Mammary microvascular endothelial cell (primary cell): Measurements from ENCODE around the gene TNNT3. TPM values are rescaled to one million over a fixed set of nuclear protein-coding genes. Genes with fewer than 3 reads are reported as not detected.

Source experiments
- total RNA-seq: library from RNA; depleted of rRNA; stranded (reverse); fragments of >200 nt; gene quantifications from 2 replicates; pipeline ENCODE4 v1.2.3, GENCODE V29; 2015

TNNT3 gene
- not detected in 2 replicates for total RNA-seq

GRCh38 chr11:1919391-1920127, at the start of gene TNNT3:
TNNT3 (plus strand) TSS chr11:1919703; CDS start chr11:1922875, 3,172 bp downstream.

DNA sequence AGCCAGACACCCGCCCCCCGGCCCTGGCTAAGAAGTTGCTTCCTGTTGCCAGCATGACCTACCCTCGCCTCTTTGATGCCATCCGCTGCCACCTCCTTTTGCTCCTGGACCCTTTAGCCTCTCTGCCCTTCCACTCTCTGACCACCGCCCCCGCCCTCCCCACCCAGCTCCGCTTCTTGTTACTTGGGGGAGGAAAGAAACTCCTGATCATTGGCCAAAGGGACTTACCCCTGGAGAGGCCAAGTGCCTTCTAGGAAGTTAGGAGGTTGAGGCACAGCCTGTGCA, 27.7 kb upstream of the TNNT3 start, which contains the start of gene PRR33:
PRR33 (minus strand) TSS at position 65 of the 285 bp plus-strand sequence. CDS start 1,311 bp downstream, outside the sequence.

DNA sequence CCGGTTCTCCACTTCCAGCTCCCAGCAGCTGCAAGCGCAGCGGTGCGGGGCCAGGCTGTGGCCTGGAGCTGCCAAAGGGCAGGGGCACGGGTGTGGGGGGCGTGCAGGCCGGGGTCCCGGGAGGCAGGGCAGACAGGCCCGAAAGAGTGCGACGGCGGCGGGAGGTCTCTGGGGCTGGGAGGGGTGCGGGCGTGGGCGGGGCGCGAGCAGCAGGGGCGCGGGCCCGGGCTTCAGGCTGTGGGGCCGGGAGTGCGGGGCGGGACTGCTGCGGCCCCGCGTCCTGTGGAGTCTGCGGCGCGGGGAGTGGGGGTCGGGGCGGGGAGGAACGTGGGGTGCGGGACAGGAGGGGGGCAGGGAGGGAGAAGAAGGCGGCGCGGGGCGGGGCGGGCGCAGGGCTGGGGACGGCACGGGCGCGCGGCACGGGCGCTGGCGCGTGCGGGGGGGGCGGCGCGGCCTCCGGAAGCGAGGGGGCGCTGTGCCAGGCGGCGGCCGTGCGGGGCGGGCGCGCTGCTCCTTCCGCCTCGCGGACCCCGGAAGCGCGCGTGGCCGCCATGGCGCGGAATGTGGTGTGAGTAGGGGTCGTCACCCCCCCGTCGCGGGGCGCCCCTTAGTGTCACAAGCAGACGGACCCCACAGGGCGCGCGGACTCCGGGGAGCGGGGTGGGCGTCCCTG, 27.4 kb downstream of the TNNT3 start, which contains the start of gene MRPL23:
MRPL23 (plus strand) TSS at position 521 of the 673 bp plus-strand sequence; CDS start at position 552, 31 bp downstream.

Other genes starting within 250 kb of the TNNT3 start
- gene KRTAP5-6, start 222.5 kb upstream of the TNNT3 start, total RNA-seq, result not detected in 2 replicates
- gene IFITM10, start 169.1 kb upstream of the TNNT3 start, total RNA-seq, result 0.20 TPM in 2 replicates
- 329 and 379 TPM in 2 replicates for gene CTSD, start 155.8 kb upstream of the TNNT3 start, total RNA-seq
- gene SYT8, start 84.7 kb upstream of the TNNT3 start, total RNA-seq, result not detected in 2 replicates
- not detected in 2 replicates for gene TNNI2, start 80.7 kb upstream of the TNNT3 start, total RNA-seq
- 0.20 TPM in 1 of 2 replicates, not detected in the other for gene LSP1, start 66.6 kb upstream of the TNNT3 start, total RNA-seq
- not detected in 2 replicates for gene PRR33, start 27.8 kb upstream of the TNNT3 start, total RNA-seq
- gene MRPL23, start 27.6 kb downstream of the TNNT3 start, total RNA-seq, result 95.2 and 101 TPM in 2 replicates
- 6.5 and 9.7 TPM in 2 replicates for gene H19, start 78.1 kb downstream of the TNNT3 start, total RNA-seq
- gene IGF2, start 219.7 kb downstream of the TNNT3 start, total RNA-seq, result 0.40 and 1.1 TPM in 2 replicates
- not detected in 2 replicates for gene INS, start 241.5 kb downstream of the TNNT3 start, total RNA-seq